ENCODE measurements around the gene GP9. TPM values are rescaled to one million over a fixed set of nuclear protein-coding genes. Genes with fewer than 3 reads are reported as not detected.

The GP9 gene
- total RNA-seq (2014; rRNA removed; shearing (Covaris generic)): not detected in 2 replicates
- polyA plus RNA-seq (2015; cell fraction: cytosol; rRNA removed): not detected in 2 replicates
- polyA plus RNA-seq (2015; cell fraction: nucleus; rRNA removed): not detected in 2 replicates

GRCh38 chr3:129060276-129061022, at the start of gene GP9:
Gene GP9, plus strand, starts transcription at chr3:129060779. Its CDS starts 961 bp downstream, at chr3:129061740.
- no peak for DNase-seq (ENCODE audit: low read depth, low spot score)
- in situ Hi-C loops (cut with HindIII; ENCODE audit: low pct_unique_long_range_greater_than_20kb, low sequenced_read_pairs): no loop called here

- in situ Hi-C loops (cut with HindIII; ENCODE audit: low pct_unique_long_range_greater_than_20kb, low sequenced_read_pairs): no loop called here
- DNase-seq (ENCODE audit: low read depth, low spot score): peak; percentile 38
Measured at GRCh38 chr3:129013491-129013891, 47.1 kb upstream of the GP9 start.

GRCh38 chr3:129014148-129014547, 46.4 kb upstream of the GP9 start:
- no peak for DNase-seq (ENCODE audit: low read depth, low spot score)
- in situ Hi-C loops (cut with HindIII; ENCODE audit: low pct_unique_long_range_greater_than_20kb, low sequenced_read_pairs): no loop called here

- in situ Hi-C loops (cut with HindIII; ENCODE audit: low pct_unique_long_range_greater_than_20kb, low sequenced_read_pairs): no loop called here
- DNase-seq (ENCODE audit: low read depth, low spot score): no peak
Measured at GRCh38 chr3:129014793-129015345, 45.7 kb upstream of the GP9 start.

- in situ Hi-C loops (cut with HindIII; ENCODE audit: low pct_unique_long_range_greater_than_20kb, low sequenced_read_pairs): no loop called here
- no peak for DNase-seq (ENCODE audit: low read depth, low spot score)
Measured at GRCh38 chr3:129015388-129016105, 45.0 kb upstream of the GP9 start.

- in situ Hi-C loops (cut with HindIII; ENCODE audit: low pct_unique_long_range_greater_than_20kb, low sequenced_read_pairs): no loop called here
Measured at GRCh38 chr3:129016356-129016719, 44.2 kb upstream of the GP9 start.

GRCh38 chr3:129016720-129017483, 43.7 kb upstream of the GP9 start:
- in situ Hi-C loops (cut with HindIII; ENCODE audit: low pct_unique_long_range_greater_than_20kb, low sequenced_read_pairs): no loop called here
- DNase-seq (ENCODE audit: low read depth, low spot score): no peak

More at GRCh38 chr3:129016356-129016719, 44.2 kb upstream of the GP9 start:
- no peak for DNase-seq (ENCODE audit: low read depth, low spot score)

- DNase-seq (ENCODE audit: low read depth, low spot score): no peak
Measured at GRCh38 chr3:129017484-129017899, 43.1 kb upstream of the GP9 start.

GRCh38 chr3:129018271-129018670, 42.3 kb upstream of the GP9 start:
- no peak for DNase-seq (ENCODE audit: low read depth, low spot score)
- in situ Hi-C loops (cut with HindIII; ENCODE audit: low pct_unique_long_range_greater_than_20kb, low sequenced_read_pairs): no loop called here

More at GRCh38 chr3:129017484-129017899, 43.1 kb upstream of the GP9 start:
- in situ Hi-C loops (cut with HindIII; ENCODE audit: low pct_unique_long_range_greater_than_20kb, low sequenced_read_pairs): no loop called here

- in situ Hi-C loops (cut with HindIII; ENCODE audit: low pct_unique_long_range_greater_than_20kb, low sequenced_read_pairs): no loop called here
- DNase-seq (ENCODE audit: low read depth, low spot score): no peak
Measured at GRCh38 chr3:129018751-129019150, 41.8 kb upstream of the GP9 start.

- in situ Hi-C loops (cut with HindIII; ENCODE audit: low pct_unique_long_range_greater_than_20kb, low sequenced_read_pairs): no loop called here
- no peak for DNase-seq (ENCODE audit: low read depth, low spot score)
Measured at GRCh38 chr3:129019266-129019665, 41.3 kb upstream of the GP9 start.

GRCh38 chr3:129020691-129021090, 39.9 kb upstream of the GP9 start:
- in situ Hi-C loops (cut with HindIII; ENCODE audit: low pct_unique_long_range_greater_than_20kb, low sequenced_read_pairs): no loop called here
- no peak for DNase-seq (ENCODE audit: low read depth, low spot score)

GRCh38 chr3:129021140-129021551, 39.4 kb upstream of the GP9 start:
- in situ Hi-C loops (cut with HindIII; ENCODE audit: low pct_unique_long_range_greater_than_20kb, low sequenced_read_pairs): no loop called here
- DNase-seq (ENCODE audit: low read depth, low spot score): no peak

GRCh38 chr3:129022114-129023007, 38.2 kb upstream of the GP9 start:
- DNase-seq (ENCODE audit: low read depth, low spot score): no peak
- in situ Hi-C loops (cut with HindIII; ENCODE audit: low pct_unique_long_range_greater_than_20kb, low sequenced_read_pairs): no loop called here

GRCh38 chr3:129023008-129023358, 37.6 kb upstream of the GP9 start:
- in situ Hi-C loops (cut with HindIII; ENCODE audit: low pct_unique_long_range_greater_than_20kb, low sequenced_read_pairs): no loop called here
- DNase-seq (ENCODE audit: low read depth, low spot score): no peak

GRCh38 chr3:129023909-129024308, 36.7 kb upstream of the GP9 start:
- in situ Hi-C loops (cut with HindIII; ENCODE audit: low pct_unique_long_range_greater_than_20kb, low sequenced_read_pairs): no loop called here
- peak; percentile 53 for DNase-seq (ENCODE audit: low read depth, low spot score)

- in situ Hi-C loops (cut with HindIII; ENCODE audit: low pct_unique_long_range_greater_than_20kb, low sequenced_read_pairs): no loop called here
- no peak for DNase-seq (ENCODE audit: low read depth, low spot score)
Measured at GRCh38 chr3:129025108-129025507, 35.5 kb upstream of the GP9 start.
